NK-92 (cell line): Measurements from ENCODE around the gene TAC1.
"Not testable (repeated sequence)": the region's sequence is repeated elsewhere in the genome, so short reads cannot be mapped to it uniquely, and the experiment has no call there.

Experiments used
- DNase-seq: peaks from one replicate; lab custom pipeline; 2025; ENCODE audit not compliant: unreplicated experiment; lab: John Stamatoyannopoulos, UW

The TAC1 gene

GRCh38 chr7:97731736-97732564 is at the start of gene TAC1:
TSS of gene TAC1 (plus strand) at chr7:97732086. CDS start at chr7:97732613, 527 bp downstream.
- DNase-seq: no peak

GRCh38 chr7:97685952-97686351 is 45.9 kb upstream of the TAC1 start:
- no peak for DNase-seq

- no peak for DNase-seq
These were observed 38.3 kb upstream of the TAC1 start for GRCh38 chr7:97693586-97693985.

- DNase-seq: no peak
These were observed 37.5 kb upstream of the TAC1 start for GRCh38 chr7:97694355-97694754.

- no peak for DNase-seq
These were observed 34.5 kb upstream of the TAC1 start for GRCh38 chr7:97697396-97697795.

- no peak for DNase-seq
These were observed 9.5 kb upstream of the TAC1 start for GRCh38 chr7:97722386-97722785.

GRCh38 chr7:97732565-97733275 is 834 bp downstream of the TAC1 start:
- DNase-seq: no peak

- DNase-seq: no peak
These were observed 1.6 kb downstream of the TAC1 start for GRCh38 chr7:97733276-97734161.

- DNase-seq: no peak
These were observed 2.4 kb downstream of the TAC1 start for GRCh38 chr7:97734255-97734654.

GRCh38 chr7:97735075-97735474 is 3.2 kb downstream of the TAC1 start:
- no peak for DNase-seq

GRCh38 chr7:97748482-97748881 is 16.6 kb downstream of the TAC1 start:
- no peak for DNase-seq

GRCh38 chr7:97751566-97751965 is 19.7 kb downstream of the TAC1 start:
- DNase-seq: no peak

- no peak for DNase-seq
These were observed 20.3 kb downstream of the TAC1 start for GRCh38 chr7:97752215-97752614.

GRCh38 chr7:97757824-97758223 is 25.9 kb downstream of the TAC1 start:
- DNase-seq: no peak

GRCh38 chr7:97770850-97771249 is 39.0 kb downstream of the TAC1 start:
- no peak for DNase-seq

GRCh38 chr7:97771576-97771975 is 39.7 kb downstream of the TAC1 start:
- no peak for DNase-seq

GRCh38 chr7:97772045-97772901 is 40.4 kb downstream of the TAC1 start:
- DNase-seq: no peak

GRCh38 chr7:97786398-97786797 is 54.5 kb downstream of the TAC1 start:
- not testable (repeated sequence) for DNase-seq
